CD14-positive monocyte (primary cell): ENCODE measurements around the gene CHCHD6. TPM values are rescaled to one million over a fixed set of nuclear protein-coding genes. Genes with fewer than 3 reads are reported as not detected.
A peak's percentile ranks its signal among the peaks of the same experiment; 100 is the strongest.

Experiments used
- DNase-seq, 3 donors: peaks; one replicate each; pipeline ENCODE4 v3.0.0-alpha.2; 2011 to 2022
- H2AFZ ChIP-seq: 2 replicates; pipeline ENCODE4 v1.6.0; 2012; ENCODE audit warnings: mild to moderate bottlenecking, low read depth, low read length, inconsistent platforms; ENCODE audit not compliant: insufficient read depth, poor library complexity, severe bottlenecking
- H3K27ac ChIP-seq, 2 donors: 1 replicate in 1 of 2; 2 replicates in 1 of 2; pipeline ENCODE4 v1.5.1; 2012 to 2013; ENCODE audit warnings: low read length in 2 of 2, control low read depth in 1 of 2, inconsistent platforms in 1 of 2, low read depth in 1 of 2, mild to moderate bottlenecking in 1 of 2
- H3K27me3 ChIP-seq, 2 donors: one replicate each; pipeline versions ENCODE4 v1.6.0 to v1.6.1; 2011 to 2013; ENCODE audit warnings: low read length in 2 of 2; ENCODE audit not compliant: control insufficient read depth in 2 of 2, insufficient read depth in 2 of 2
- H3K36me3 ChIP-seq, 2 donors: replicated peaks in 1 of 2; 1 replicate in 1 of 2; 2 replicates in 1 of 2; pipeline versions ENCODE4 v1.5.1 to v1.6.1; 2012 to 2013; ENCODE audit warnings: low read length in 2 of 2, control low read depth in 1 of 2, inconsistent platforms in 1 of 2, mild to moderate bottlenecking in 1 of 2; ENCODE audit not compliant: insufficient read depth in 2 of 2, control insufficient read depth in 1 of 2
- H3K4me1 ChIP-seq, 2 donors: 1 replicate in 1 of 2; 2 replicates in 1 of 2; pipeline versions ENCODE4 v1.5.1 to v1.6.1; 2012 to 2013; ENCODE audit warnings: low read length in 2 of 2, control low read depth in 1 of 2, inconsistent platforms in 1 of 2, mild to moderate bottlenecking in 1 of 2, moderate library complexity in 1 of 2; ENCODE audit not compliant: insufficient read depth in 2 of 2, control insufficient read depth in 1 of 2
- H3K4me2 ChIP-seq: replicated peaks from 2 replicates; pipeline ENCODE3; 2012; ENCODE audit warnings: low read length, moderate library complexity, mild to moderate bottlenecking; ENCODE audit not compliant: poor library complexity, severe bottlenecking; ENCODE audit errors: extremely low read depth
- H3K4me3 ChIP-seq, 3 experiments: fragments of 200-600 bp in 1 of 3; sonication (generic) in 1 of 3; replicated peaks in 1 of 3; 1 replicate in 2 of 3; 2 replicates in 1 of 3; pipeline ENCODE4 v1.5.1; 2011 to 2013; ENCODE audit warnings: low read length in 3 of 3, mild to moderate bottlenecking in 3 of 3, control low read depth in 2 of 3, low read depth in 2 of 3, inconsistent platforms in 1 of 3, moderate library complexity in 1 of 3
- H3K79me2 ChIP-seq: 2 replicates; pipeline ENCODE4 v1.6.0; 2012; ENCODE audit warnings: mild to moderate bottlenecking, control low read depth, inconsistent platforms, low read length, moderate library complexity; ENCODE audit not compliant: insufficient read depth
- H3K9ac ChIP-seq: 2 replicates; pipeline ENCODE4 v1.6.0; 2017; ENCODE audit warnings: low read length, mild to moderate bottlenecking; ENCODE audit not compliant: insufficient read depth, poor library complexity, severe bottlenecking
- H3K9me3 ChIP-seq, 2 donors: replicated peaks in 1 of 2; 1 replicate in 1 of 2; 2 replicates in 1 of 2; pipeline versions ENCODE4 v1.5.1 to v1.6.1; 2012 to 2013; ENCODE audit warnings: low read length in 2 of 2, control low read depth in 1 of 2; ENCODE audit not compliant: control insufficient read depth in 1 of 2, insufficient read depth in 1 of 2
- H4K20me1 ChIP-seq: 2 replicates; pipeline ENCODE4 v1.6.0; 2012; ENCODE audit warnings: mild to moderate bottlenecking, low read length, control low read depth, moderate library complexity; ENCODE audit not compliant: insufficient read depth
- H3K27ac Mint-ChIP-seq, 7 donors: one replicate each; pipeline ENCODE4 v1.8.0; 2020; ENCODE audit warnings: mild to moderate bottlenecking in 7 of 7, mixed read lengths in 7 of 7, moderate library complexity in 6 of 7, inconsistent platforms in 2 of 7
- H3K27me3 Mint-ChIP-seq, 3 donors: one replicate each; pipeline ENCODE4 v1.8.0; 2021 to 2022; ENCODE audit warnings: low read depth in 3 of 3, mild to moderate bottlenecking in 3 of 3, mixed read lengths in 3 of 3, moderate library complexity in 3 of 3, inconsistent platforms in 1 of 3
- H3K36me3 Mint-ChIP-seq, 2 donors: one replicate each; pipeline ENCODE4 v1.8.0; 2020; ENCODE audit warnings: mixed read lengths in 2 of 2, inconsistent platforms in 1 of 2, mild to moderate bottlenecking in 1 of 2
- H3K4me1 Mint-ChIP-seq: one replicate; pipeline ENCODE4 v1.8.0; 2020; ENCODE audit warnings: mild to moderate bottlenecking, mixed read lengths
- H3K4me3 Mint-ChIP-seq, 2 donors: one replicate each; pipeline ENCODE4 v1.8.0; 2020; ENCODE audit warnings: mild to moderate bottlenecking in 2 of 2, mixed read lengths in 2 of 2, moderate library complexity in 1 of 2
- H3K9me3 Mint-ChIP-seq, 7 donors: one replicate each; pipeline ENCODE4 v1.8.0; 2020 to 2022; ENCODE audit warnings: mixed read lengths in 7 of 7, mild to moderate bottlenecking in 6 of 7, moderate library complexity in 6 of 7, inconsistent platforms in 2 of 7
- WGBS: methylation state at CpG from one replicate; pipeline ENCODE4 v1.1.5; 2013; ENCODE audit warnings: missing lambda C conversion rate; ENCODE audit not compliant: insufficient coverage; 5-methylcytosine and 5-hydroxymethylcytosine counted together
- intact Hi-C, 2 donors: fragments of 100-400 bp; cut with micrococcal nuclease; formaldehyde crosslinking; loops; one replicate each; pipeline versions ENCODE4 v1.15.0 to v1.15.1; 2023
- polyA plus RNA-seq, 3 donors: library from polyadenylated mRNA; depleted of rRNA in 1 of 3; unstranded in 2 of 3; stranded (reverse) in 1 of 3; fragments of 300-500 nt in 2 of 3; fragments of >200 nt in 1 of 3; fragmentation: Illumina TruSeq in 2 of 3; gene quantifications; 1 replicate in 2 of 3; 2 replicates in 1 of 3; pipeline ENCODE4 v1.2.3, GENCODE V29; 2012 to 2021
- TF ChIP-seq, protein P1 (sequence below): fragments of 200-600 bp; IDR thresholded peaks from one replicate; pipeline ENCODE4 v1.8.0; 2022; ENCODE audit warnings: antibody characterized with exemption, mild to moderate bottlenecking

CHCHD6 gene
- polyA plus RNA-seq, 3 donors: 1.1 to 1.8 (median 1.8) TPM

DNA sequence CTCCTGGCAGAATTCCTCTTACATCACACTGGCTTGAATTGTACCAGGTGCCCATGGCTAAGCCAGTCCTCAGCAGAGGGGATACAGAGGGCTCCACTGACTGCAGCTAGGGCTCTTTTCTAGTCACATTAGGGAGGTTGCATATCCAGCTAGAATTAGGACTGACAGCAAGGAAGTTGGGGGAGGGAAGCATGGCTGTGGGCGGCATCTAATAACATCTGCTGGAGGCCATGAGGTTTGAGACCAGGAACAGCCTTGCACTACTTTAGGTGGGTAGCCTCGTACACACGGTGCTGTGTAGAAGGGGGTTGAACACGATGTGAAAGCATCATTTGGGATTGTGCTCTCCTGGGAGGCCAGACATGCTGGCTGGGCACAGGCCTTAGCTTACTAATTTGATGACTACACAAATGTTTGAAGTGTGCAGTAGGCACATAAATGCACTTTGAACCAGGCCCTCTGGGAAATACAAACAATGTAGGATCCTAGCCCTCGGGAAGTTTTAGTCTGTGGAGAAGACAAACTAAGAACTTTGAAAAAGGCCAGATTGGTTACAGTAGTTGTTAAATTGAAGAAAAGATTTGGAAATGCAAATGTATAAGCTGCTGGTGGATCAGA, 30.2 kb downstream of the CHCHD6 start:
- Histone ChIP-seq H3K9ac (no peak overlapping the region), H3K4me3 (no peak overlapping the region), H3K27ac (no peak overlapping the region), H2AFZ (no peak overlapping the region), H3K79me2 (no peaks in the 10 kb centered on the region), H3K9me3 (no peaks in the 10 kb centered on the region), H4K20me1 (no peaks in the 10 kb centered on the region), H3K36me3 (no peaks in the 10 kb centered on the region), H3K27me3 (no peaks in the 10 kb centered on the region), H3K4me2 (no peak overlapping the region), H3K4me1 (peaks cover 13 to 16% of the 10 kb centered on the region in 2 donors)
- Mint-ChIP-seq H3K4me1 (peaks cover 12% of the 10 kb centered on the region), H3K27me3 (peaks cover 0 to 4% (median 0%) of the 10 kb centered on the region in 3 donors), H3K9me3 (peaks cover 0 to 3% (median 2%) of the 10 kb centered on the region in 7 donors), H3K36me3 (peaks cover 0 to 4% of the 10 kb centered on the region in 2 donors), H3K4me3 (no peak overlapping the region), H3K27ac (peak overlapping the region in 1 of 7 donors; percentile 5)
- intact Hi-C loops: no loop called here
- WGBS: 82% methylated on average over 5 of the region's 5 CpGs
- TF ChIP-seq, protein P1, sequence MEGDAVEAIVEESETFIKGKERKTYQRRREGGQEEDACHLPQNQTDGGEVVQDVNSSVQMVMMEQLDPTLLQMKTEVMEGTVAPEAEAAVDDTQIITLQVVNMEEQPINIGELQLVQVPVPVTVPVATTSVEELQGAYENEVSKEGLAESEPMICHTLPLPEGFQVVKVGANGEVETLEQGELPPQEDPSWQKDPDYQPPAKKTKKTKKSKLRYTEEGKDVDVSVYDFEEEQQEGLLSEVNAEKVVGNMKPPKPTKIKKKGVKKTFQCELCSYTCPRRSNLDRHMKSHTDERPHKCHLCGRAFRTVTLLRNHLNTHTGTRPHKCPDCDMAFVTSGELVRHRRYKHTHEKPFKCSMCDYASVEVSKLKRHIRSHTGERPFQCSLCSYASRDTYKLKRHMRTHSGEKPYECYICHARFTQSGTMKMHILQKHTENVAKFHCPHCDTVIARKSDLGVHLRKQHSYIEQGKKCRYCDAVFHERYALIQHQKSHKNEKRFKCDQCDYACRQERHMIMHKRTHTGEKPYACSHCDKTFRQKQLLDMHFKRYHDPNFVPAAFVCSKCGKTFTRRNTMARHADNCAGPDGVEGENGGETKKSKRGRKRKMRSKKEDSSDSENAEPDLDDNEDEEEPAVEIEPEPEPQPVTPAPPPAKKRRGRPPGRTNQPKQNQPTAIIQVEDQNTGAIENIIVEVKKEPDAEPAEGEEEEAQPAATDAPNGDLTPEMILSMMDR: no peak
- DNase-seq: no peak

DNA sequence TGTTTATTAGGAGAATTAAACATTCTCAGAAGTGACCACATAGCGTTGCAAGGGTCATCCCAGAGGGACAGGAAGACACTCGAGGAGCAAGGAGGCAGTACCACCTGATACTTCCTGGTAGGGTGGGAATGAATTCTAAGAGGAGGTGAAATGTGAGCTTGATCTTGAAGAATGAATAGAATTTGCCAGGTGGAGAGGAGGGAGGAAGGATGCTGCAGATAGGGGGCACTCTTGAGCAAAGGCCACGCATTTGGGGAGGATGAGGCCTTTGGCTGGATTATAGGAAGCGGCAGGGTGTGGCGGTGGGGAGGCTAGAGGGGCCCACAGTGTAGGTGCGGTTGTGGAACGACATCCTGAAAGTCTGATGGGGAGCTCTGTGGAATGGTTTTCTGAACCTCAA, 33.5 kb downstream of the CHCHD6 start:
- TF ChIP-seq, protein P1: peak; percentile 15
- Mint-ChIP-seq H3K27me3 (peaks cover 0 to 2% (median 2%) of the 10 kb centered on the region in 3 donors), H3K9me3 (peaks cover 0 to 6% (median 4%) of the 10 kb centered on the region in 7 donors), H3K36me3 (peaks cover 0 to 4% of the 10 kb centered on the region in 2 donors), H3K4me1 (no peaks in the 10 kb centered on the region), H3K27ac (peak overlapping the region in 1 of 7 donors; percentile 18), H3K4me3 (no peak overlapping the region)
- Histone ChIP-seq H3K4me1 (no peaks in the 10 kb centered on the region), H2AFZ (no peak overlapping the region), H3K36me3 (no peaks in the 10 kb centered on the region), H3K27ac (no peak overlapping the region), H3K9me3 (no peaks in the 10 kb centered on the region), H3K27me3 (no peaks in the 10 kb centered on the region), H4K20me1 (no peaks in the 10 kb centered on the region), H3K4me3 (no peak overlapping the region), H3K4me2 (no peak overlapping the region), H3K9ac (no peak overlapping the region), H3K79me2 (no peaks in the 10 kb centered on the region)
- intact Hi-C loops: no loop called here
- 98% methylated on average over 7 of the region's 7 CpGs for WGBS
- no peak for DNase-seq
